Epithelial cell of esophagus (primary cell): Measurements from ENCODE around the gene RAPGEF6.

Experiments
- DNase-seq: peaks from one replicate; pipeline ENCODE4 v3.0.0; 2010; ENCODE audit warnings: low read depth
- H3K4me3 ChIP-seq: 2 replicates; pipeline ENCODE4 v1.5.1; 2011; ENCODE audit warnings: mild to moderate bottlenecking, low read length, control low read depth
- CTCF ChIP-seq: IDR thresholded peaks from 2 replicates; pipeline ENCODE4 v1.5.1; 2011; ENCODE audit warnings: low read depth, mild to moderate bottlenecking, low read length, control low read depth, inconsistent platforms; ENCODE audit not compliant: insufficient read depth; ENCODE audit errors: missing control alignments

Gene RAPGEF6

DNA sequence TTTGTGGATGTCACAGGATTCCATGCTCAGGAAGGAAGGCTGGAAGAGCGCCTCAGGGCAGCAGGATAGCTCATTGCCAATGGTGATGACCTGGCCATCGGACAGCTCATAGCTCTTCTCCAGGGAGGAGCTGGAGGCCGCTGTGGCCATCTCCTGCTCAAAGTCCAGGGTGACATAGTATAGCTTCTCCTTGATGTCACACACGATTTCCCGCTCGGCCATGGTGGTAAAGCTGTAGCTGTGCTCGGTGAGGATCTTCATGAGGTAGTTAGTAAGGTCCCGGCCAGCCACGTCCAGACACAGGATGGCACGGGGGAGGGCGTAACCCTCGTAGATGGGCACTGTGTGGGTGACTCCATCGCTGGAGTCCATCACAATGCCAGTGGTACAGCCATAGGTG, 24.3 kb upstream of the RAPGEF6 start:
- no peak for TF ChIP-seq CTCF
- no peak for DNase-seq
- no peak overlapping the region for H3K4me3 ChIP-seq

- H3K4me3 ChIP-seq = no peak overlapping the region
- no peak for DNase-seq
- TF ChIP-seq CTCF = no peak
Observed at GRCh38 chr5:131654776-131655175, 19.7 kb upstream of the RAPGEF6 start.

- H3K4me3 ChIP-seq = no peak overlapping the region
- DNase-seq = no peak
- TF ChIP-seq CTCF = no peak
Observed at GRCh38 chr5:131654309-131654708, 19.3 kb upstream of the RAPGEF6 start.

DNA sequence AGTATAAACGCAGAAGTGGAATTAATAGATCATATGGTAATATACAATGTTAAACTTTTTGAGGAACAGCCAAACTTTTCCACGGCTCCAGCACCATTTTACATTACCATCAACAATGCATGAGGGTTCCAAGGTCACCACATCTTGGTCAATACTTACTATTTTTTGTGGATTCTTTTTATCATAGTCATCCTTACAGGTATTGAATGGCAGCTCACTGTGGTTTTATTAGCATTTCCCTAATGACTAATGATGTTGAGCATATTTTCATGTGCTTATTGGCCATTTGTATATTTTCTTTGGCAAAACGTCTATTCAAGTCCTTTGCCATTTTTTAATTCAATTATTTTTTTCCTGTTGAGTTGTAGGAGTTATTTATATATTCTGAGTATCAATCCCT, 14.1 kb upstream of the RAPGEF6 start:
- H3K4me3 ChIP-seq = no peak overlapping the region
- DNase-seq = peak; percentile 37
- TF ChIP-seq CTCF = no peak

DNA sequence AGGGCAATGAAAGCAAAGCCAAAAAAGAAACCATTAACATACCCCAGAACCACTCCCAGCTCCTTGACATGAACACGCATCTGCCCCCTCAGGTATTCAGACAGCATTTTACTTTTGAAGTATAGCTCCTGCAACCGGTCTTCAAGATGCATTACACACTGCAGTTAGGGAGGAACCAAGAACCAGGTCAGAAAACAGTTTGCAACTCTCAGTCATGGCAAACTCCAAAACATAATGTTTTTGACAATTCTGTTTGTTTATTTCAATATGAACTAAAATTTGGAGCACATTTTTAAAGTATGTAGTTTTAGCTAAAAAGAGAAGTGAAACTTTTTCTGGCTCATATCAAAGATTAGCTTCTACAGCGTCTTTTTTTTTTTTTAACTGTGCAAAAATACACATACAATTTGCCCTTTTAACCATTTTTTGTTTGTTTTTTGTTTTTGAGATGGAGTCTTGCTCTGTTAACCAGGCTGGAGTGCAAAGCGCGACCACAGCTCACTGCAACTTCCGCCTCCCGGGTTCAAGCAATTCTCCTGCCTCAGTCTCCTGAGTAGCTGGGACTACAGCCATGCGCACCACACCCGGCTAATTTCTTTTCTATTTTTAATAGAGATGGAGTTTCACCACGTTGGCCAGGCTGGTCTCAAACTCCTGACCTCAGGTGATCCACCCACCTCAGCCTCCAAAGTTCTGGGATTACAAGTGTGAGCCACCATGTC, 12.2 kb upstream of the RAPGEF6 start:
- no peak for TF ChIP-seq CTCF
- no peak overlapping the region for H3K4me3 ChIP-seq
- DNase-seq = no peak

GRCh38 chr5:131644822-131645221, 9.8 kb upstream of the RAPGEF6 start:
- peak; percentile 61 for DNase-seq
- TF ChIP-seq CTCF = no peak

GRCh38 chr5:131644370-131644769, 9.3 kb upstream of the RAPGEF6 start:
- H3K4me3 ChIP-seq = no peak overlapping the region
- TF ChIP-seq CTCF = no peak
- no peak for DNase-seq

More at GRCh38 chr5:131644822-131645221, 9.8 kb upstream of the RAPGEF6 start:
- H3K4me3 ChIP-seq = no peak overlapping the region
